ENCODE results near the gene NATD1.

The NATD1 gene

DNA sequence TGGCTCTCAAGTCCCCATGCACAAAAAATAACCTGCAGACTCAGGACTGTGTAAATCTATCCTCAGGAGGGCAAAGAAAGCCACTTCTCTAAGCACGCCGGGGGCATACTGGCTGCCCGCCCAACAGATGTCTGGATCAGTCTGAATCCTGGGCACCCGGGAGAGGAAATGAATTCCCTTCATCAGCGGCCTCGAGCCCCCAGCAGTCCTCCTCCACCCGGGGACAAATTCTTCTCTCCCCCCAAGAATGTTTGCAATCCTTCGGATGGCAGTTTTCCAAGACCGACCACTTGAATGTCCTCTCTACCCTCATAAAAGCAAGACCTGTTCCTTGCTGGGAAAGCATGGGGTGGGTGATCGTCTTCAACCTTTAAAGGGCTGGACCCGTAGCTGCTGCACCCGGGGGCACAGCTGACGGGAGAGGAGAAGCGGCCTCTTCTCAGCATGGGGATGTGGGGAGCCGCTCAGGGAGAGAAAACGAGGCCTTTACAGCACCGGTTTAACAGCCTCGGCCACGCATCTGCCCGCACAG is 21.9 kb upstream of the NATD1 start:
- DNase-seq, result no peak

DNA sequence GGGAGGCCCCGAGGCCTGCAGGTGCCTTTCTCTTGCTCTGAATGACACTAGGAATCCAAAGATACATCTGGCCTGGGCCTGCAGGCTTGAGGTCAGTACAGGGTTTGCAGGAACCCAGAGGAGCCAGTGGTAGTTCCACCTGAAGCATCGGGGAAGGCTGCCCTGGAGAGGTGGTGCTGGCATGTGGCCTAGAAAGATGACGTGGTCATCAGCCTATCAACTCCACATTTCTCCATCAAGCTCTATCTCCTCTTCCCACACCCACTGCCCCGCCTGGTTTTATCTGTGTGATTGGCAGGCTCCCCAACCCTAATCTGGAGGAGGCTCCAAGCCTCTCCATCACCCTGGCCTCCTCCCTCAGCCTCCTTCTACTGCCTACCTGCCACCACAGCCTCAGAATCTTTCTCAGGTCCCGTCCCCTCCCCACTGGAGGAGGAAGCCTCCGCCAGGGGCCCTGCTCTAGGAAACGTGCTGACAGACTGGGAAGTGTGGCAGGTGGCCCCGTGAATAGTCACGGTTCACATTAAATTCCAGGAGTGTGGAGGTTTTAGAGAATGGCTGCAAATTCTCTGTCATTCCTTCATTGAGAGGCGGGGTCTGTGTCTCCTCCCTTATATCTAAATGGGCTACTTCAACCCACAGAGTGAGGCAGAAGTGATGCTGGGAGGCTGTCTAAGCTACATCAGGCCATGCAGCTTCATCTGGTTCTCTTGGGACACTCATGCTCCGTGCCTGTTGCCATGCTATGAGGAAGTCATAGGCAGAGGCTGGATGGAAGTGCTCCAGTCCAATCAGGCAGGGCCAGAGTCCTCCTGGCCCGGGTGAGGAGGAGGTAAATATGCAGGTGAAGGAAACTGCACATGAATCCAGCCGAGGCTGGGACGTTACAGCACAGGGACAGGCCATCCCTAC is 19.9 kb upstream of the NATD1 start:
- peak in 1 of 3 donors; percentile 6 for DNase-seq

DNA sequence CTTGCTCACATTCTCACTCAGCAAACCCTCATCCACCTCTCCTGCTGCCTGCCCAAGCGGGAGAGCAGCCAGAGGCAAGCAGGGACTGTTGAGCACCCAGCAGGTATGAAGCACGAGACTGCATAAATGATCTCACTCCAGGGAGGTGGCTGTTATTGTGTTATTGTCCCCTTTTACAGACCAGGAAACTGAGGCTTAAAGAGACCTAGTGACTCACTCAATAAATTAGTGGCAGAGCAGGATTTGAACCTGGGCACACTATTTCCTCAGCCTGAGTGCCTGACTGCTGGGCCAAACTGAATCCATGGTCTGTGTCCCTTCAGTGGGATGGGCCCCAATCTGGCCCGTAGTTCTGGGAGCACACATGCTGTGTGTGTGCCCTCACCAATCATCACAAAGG is 19.0 kb upstream of the NATD1 start:
- no peak for DNase-seq

DNA sequence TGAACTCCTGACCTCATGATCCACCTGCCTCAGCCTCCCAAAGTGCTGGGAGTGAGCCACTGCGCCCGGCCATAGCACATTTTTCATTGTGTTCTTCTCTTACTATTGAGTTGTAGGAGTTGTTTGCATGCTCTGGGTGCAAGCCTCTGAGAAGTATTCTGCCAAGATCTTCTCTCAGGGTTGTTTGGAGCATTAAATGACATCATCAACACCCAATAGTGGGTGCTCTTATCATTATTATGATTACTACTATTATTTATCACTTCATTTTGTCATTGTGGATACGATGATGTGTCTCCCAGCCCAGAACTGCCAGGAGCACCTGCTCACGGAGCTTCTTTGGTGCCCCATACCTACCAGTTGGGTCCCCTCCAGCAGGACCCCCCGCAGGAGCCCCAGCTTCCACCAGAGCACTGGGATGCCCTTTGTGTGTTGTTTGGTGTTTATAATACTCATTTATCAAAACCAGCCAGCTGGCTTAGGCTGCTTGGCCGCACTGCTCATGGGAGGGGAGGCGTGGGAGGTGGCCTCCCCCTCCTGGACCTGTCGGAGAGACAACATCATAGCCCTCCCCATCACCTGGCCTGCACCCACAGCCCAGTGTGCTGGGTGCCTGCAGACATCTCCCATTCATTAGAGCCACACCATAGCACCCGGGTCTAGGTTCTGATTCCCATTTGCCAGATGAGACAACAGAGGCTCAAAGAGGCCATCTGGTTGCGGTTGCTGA is 18.4 kb upstream of the NATD1 start:
- DNase-seq, result no peak

DNA sequence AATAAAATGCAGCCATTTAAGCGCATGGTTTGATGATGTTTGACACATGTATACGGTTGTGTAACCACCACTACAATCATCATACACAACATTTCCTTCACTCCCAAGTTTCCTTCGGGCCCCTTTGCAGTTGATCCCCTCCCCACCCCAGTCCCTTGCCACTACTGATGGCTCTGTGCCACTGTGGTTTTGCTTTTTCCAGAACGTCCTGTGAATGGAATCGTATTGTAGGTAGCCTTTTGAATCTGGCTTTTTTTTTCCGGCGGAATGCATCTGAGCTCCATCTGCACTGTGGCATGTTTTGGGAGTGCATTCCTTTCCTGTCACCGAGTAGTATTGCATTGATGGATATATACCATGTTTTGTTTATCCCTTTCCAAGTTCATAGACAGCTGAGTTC is 16.2 kb upstream of the NATD1 start:
- DNase-seq, result no peak

DNA sequence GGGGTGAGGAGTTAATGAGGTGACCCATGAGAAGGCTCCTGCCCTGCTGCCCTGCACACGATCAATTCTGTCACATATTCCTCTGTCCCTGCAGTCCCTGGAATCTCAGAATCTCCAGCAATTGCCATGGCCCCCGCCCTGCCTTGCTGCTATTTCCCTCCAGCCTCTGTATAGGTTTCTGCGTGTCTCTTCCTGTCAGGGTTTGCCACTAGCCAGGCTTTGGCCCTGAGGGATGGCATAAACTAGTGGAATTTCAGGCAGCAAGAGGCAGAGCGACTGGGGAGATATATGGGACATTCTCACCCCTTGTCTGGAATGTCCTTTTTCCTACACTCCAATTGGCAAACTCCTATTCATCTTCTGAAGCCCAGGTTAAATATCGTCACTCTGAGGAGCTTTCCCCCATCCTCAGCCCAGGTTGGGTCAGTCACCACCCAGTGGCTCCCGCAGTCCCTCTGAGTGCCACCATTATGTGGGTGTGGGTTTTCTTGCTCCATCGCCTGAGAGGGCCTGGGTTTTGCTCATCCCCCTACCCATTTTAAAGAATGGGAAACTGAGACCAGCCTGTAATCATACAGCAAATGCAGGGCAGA is 15.5 kb upstream of the NATD1 start:
- no peak for DNase-seq

DNA sequence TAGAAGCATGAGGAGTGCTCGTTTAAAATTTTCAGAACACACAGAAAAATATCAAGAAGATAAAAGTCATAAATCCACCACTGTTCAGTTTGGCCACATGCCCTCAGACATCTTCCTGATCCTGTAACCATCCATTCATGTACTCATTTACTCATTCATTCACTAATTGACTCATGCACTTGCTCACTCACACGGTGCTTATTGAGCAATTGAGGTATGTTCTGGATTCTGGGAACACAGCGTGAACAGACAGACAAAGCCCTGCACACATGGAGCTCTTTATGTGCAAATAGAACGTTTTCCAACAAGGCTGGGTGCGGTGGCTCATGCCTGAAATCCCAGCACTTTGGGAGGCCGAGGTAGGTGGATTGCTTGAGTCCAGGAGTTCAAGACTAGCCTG is 10.2 kb upstream of the NATD1 start:
- peak in 1 of 3 donors; percentile 28 for DNase-seq

DNA sequence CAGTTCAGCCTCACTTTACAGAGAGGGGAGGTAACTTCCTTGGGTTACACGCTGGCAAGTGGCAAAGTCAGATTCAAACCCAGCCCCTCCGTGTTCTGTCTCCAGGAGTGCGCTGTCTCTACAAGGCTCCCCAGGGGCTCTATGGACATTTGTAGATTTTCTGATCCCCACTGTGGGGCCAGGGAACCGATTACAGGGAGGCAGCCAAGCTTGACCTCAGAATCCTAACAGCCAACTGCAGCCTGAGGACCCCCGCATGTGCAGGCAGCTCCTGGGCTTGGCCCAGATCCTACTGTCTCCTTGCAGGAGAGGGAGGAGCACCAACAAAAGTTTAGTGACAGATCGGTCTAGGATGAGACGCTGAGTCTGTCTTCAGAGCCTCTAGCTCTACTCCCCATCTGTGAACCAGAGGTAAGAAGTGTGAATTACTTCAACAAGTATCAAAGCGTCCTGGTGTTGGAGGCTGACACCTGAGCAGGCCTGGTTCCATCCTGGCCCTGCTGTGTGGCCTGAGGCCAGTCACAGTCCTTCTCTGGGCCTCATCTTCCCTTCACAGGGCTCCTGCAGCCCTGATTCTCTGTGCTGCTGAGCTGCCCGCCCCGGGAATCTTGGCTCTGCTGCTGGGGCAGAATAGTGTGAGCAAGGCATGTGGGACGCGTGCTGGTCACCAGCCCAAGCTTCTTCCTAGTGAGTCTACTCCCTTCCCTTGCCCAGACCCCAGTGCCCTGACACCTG is 9.2 kb upstream of the NATD1 start:
- DNase-seq, result no peak

DNA sequence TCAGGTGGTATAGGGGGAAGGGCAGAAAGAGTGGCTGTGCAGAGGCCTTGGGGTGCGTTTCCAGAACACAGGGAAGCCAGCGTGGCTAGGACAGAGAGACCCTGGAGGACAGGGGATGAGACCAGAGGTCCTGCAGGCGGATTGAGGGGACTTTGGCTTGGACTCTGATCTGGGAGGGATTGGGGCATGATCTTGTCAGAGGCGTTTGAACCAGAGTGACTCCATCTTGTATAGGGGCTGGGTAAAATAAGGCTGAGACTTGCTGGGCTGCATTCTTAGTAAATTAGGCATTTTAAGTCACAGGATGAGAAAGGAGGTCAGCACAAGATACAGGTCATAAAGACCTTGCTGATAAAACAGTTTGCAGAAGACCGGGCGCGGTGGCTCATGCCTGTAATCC is 5.4 kb upstream of the NATD1 start:
- no peak for DNase-seq

DNA sequence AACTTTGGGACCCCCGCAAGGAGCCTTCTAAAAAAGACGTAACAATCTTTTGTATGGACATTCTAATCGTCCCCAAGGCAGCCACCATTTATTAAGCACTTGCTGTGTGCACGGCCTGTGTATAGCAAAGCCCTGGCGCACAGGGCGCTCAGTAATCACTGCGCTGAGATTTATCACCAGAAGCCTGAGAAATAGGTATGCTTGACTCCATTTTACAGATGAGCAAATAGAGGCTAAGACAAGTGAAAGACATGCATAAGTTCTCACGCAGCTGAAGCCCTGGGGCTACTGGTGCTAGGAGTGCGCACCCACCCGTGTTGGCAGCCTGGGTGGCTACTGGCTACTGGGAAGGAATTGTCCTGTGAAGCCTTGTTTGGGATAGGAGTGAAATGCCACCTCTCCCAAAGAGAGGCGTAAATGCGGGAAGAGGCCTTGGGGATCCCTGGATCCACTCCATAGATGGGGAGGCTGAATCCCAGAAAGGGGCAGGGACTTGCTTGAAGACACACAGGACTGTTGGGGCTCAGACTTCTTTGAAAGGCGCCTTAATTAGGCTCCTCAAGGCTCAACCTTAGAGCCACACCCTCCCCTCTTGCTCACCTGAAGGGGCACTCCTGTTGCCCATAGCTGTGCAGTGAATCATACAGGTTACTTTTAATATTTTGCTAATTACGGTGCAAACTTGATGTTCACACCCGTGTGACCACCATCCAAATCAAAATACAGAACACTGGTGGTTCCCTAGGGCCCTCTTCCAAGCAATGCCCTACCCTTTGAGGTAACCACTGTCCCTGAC is 634 bp upstream of the NATD1 start:
- no peak for DNase-seq

DNA sequence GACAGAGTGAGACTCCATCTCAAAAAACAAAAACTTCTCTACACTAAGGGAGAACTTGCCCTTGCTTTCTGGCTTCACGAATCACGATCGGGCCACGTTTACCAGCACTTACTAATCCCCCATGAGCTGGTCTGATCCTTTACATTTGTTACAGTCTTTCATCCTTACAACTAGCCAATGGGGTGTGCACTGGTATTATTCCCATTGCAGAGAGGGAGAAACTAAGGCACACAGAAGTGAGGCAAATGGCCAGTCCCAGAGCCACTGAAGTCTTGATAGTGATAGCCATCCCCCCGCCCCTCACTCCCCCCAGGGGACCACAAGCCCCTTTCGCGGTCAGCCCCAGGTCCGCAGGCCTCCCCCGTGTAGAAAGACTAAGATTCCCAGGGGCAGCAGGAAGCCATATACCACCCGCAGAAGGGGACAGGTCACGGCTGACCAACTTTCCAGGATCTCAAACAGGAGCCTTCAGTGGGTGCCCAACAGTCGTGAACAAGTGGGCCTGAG is 868 bp downstream of the NATD1 start:
- DNase-seq, result no peak

DNA sequence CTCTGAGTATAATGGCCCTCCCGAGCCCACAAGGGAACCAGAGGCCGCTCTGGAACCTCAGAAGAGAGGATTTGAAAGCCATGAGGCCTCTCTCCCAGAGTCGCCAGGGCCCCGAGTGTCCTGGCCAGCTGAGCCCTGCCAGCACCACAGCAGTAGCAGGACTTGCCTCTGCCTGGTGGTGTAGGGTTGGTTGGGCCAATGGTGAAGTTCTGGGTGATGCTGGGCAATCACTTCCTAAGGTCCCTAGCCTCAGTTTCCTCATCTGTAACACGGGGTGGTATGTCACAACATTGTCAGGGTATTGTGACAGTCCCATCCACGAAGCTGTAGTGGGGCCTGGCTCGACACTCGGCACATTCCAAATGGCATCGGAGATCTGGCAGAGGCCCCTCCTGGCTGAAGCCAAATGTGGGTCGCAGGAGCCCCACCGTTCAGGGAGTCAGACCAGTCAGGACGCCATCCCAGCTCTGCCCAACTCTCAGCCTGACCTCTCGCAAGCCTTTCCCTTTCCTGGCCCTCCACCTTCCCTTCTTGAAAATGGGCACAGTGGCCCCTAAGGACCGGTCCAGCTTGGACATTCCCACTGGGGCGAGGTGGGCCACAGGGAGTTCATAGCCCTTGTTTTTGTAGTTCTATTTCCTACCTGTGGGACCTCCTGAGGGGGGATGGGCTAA is 1.7 kb downstream of the NATD1 start:
- DNase-seq, result no peak

DNA sequence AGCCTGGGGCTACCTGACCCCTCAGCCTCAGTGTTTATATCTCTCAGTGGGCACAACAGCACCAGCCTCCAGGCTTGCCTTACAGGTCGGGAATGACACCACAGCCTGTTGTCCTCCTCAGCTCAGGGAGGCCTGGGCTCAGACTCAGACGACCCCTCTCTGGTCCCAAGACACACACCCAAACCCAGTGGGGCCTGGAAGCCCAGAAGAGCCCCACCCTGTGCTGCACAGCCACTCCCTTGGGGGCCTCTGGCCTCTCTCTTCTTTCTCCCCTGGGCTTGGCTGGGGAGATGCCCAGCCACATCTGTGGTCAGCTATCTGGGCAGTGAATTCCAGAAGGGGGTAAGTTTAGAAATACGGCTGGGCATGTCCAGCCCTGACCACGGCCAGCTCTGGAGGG is 2.4 kb downstream of the NATD1 start:
- no peak for DNase-seq

DNA sequence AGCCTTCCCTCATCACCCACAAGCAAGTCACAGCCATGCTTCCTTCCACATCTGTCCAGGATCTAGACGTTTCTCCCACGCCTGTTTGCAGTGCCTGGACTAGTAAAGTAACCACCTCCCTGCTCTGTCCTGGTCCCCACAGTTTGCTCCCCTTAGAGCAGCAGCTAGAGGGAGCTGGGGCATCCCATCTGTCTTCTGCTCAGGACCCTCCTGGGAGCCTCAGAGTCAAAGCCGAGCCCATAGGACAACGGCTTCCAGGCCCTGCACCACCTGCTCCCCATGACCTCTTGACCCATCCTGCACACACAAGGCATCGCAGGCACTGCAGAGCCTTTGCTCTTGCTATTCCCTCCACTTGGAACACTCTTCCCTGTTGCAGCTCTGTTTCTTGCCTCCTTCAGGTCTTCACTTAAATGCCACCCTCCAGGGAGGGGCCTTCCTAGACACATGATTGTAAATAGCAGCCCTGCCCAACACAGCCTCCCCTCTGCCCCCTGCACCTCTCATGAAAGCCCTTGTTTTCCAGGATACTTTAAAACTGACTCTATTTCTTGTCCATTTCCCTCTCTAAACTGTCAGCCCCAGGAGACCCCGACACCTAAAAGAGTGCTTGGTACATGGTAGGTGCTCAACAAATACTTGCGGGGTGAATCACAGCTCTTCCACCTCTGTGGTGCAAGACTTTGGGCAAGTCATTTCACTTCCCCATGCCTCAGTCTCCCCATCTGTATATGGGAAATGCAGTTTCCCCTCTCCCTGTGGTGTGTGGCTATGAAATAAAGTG is 3.1 kb downstream of the NATD1 start:
- DNase-seq, result no peak

DNA sequence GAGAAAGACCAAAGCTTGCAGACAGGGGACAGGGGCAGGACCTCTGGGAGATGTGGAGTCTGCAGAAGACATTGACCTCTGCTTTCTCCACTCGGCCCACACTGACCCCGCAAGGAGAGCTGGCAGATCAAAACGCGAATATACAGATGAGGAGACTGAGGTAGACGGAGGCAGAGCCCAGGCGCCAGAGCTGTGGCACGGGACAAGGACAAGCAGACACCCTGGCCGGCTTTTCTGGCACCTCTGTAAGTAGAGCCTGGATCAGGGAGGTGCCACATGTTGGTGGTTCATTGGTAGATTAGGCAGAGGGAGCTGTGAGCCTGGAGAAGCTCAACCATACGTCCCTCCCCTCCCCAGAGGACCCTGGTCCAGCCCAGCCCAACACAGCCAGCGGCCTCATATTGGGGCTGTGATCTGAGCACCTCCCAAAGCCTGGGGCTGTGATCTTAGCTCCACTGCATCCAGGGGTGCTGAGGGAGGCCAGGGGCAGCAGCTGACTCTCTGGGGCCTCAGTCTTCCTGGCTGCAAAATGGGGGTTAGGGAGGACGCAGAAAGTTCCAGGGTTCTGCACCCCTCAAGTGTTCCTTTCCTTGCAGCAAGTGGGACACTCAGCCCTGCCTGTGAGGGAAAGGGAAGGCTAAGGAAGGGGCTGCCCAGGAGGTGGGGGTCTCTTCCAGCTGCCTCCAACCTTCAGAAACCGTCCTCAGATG is 4.0 kb downstream of the NATD1 start:
- DNase-seq, result no peak

DNA sequence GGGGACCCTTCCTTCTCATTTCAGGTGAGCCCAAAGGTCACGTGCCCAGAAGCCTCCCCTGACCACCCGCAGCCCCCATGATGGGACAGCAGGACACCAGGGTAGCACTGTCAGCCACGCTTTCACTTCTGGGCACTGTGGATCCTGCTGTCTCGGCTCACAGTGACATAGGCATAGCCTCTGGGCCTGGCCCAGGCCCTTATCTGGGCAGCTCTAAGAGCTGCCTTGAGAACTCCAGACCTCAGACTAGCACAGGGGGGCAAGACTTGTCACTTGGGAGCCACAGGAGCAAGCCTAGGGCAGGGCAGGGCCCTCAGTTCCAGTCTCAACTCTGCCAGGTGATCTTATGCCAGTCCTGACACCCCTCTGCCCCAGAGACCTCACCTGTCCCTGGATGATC is 4.7 kb downstream of the NATD1 start:
- DNase-seq, result no peak

DNA sequence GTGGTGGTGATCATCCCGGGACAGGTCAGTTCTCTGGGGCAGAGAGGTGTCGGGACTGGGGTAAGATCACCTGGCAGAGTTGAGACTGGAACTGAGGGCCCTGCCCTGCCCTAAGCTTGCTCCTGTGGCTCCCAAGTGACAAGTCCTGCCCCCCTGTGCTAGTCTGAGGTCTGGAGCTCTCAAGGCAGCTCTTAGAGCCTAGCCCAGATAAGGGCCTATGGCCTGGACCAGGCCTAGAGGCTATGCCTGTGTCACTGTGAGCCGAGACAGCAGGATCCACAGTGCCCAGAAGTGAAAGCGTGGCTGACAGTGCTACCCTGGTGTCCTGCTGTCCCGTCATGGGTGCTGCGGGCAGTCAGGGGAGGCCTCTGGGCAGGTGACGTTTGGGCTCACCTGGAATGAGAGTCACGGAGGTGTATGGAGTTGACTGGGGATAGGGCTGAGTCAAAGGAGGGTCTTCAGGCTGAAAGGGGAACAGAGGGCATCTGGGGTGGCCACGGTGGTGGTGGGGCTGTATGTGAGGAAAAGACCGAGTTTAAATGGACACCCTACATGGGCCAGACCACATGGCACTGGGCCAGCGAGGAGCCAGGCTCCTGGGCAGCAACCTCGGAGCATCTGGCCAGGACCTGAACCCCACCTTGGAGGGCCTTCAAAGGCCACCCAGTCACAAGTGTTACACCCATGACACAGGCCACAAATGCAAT is 5.5 kb downstream of the NATD1 start:
- no peak for DNase-seq

DNA sequence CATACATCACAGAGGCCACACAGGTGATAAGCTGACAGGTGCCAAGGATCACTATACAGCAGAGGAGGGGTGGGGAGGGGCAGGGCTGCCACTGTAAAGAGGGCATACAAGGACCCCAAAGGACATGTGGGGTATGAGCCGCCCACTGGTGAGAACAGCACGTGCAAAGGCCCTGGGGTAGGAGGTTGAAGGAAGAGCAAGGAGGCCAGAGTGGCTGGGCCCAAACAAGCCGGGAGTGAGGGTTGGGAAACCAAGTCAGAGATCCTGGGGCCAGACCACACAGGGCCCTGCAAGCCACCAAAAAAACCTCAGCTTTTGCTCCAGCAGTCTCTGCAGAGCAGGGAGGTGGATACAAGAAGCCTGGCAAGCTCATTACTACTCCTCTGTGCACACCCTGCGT is 6.5 kb downstream of the NATD1 start:
- DNase-seq, result no peak

DNA sequence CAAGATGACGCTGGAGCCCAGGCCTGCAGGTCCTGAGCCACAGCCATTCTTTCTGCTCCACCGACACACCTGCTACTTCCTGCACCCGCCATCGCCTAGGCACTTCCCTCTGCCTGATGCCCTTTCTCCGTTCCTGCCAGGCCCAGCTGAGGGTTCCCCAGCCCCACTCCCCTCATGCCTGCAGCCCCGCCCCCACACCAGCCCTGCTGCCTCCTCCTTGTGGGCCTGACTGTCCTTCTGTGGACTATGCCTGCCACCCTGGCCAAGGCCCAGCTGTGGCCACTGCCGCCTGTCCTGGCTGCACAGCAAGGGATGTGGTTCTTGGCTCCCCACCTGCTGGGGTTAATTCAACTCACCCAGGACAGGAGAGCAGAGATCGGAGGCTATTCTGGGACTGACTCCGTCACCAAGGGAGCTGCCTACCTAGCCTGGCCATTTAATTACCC is 7.5 kb downstream of the NATD1 start:
- no peak for DNase-seq

All from suppressor macrophage treated with lipopolysaccharide for 1 hour (primary cell).